Measurements from ENCODE around the gene ZNF683. TPM values are rescaled to one million over a fixed set of nuclear protein-coding genes. Genes with fewer than 3 reads are reported as not detected.

The ZNF683 gene
- total and polyA plus RNA-seq, 9 of the 15 experiments (the other 6 are each of a cell fraction or from before 2014, with no cell fraction given), result not detected

DNA sequence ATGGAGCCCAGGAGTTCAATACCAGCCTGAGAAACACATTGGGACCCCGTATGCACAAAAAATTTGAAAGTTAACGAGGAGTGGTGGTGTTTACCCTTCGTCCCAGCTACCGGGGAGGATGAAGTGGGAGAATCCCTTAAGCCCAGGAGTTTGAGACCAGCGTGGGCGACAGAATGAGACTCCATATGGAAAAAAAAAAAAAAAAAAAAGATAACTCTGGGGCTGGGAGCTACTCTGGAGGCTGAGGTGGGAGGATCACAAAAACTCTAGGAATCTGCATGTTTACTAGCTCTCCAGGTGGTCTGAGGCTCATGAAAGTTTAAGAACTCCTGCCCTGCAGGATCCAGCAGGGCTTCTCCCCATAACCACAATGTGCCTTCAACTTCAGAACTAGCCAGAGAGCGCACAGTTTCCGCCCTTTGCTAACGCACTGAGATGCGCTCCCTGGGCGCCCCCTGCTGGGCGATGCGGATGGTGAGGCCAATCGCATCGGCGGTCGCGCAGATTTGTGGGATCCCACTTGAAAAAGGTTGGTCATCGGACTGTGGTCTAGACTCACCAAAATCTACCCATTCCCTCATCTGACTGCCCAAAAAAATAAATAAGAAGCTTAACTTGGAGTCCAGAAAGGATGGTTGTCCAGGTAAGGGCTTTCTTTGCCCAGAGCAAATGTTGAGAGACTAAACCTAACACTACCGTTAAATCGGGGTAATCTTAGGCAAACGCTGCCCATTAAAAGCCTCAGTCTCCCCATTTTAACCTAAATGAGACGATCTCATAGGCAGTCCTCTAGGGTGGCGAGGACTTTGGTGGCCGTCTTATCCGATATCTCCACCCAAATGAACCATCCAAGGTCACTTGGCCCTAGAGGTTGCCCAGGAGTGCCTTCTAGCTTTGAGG lies 8.8 kb downstream of the ZNF683 start (continued):
- no peak for TF ChIP-seq TSHZ1 (CRISPR knock-in tag; IDR thresholded peaks at IDR 0.05)
- TF ChIP-seq ZMIZ1 (IDR thresholded peaks at IDR 0.05; ENCODE audit: low read depth in 2 of 2, low read length in 2 of 2), result no peak
- TF ChIP-seq, protein P1, sequence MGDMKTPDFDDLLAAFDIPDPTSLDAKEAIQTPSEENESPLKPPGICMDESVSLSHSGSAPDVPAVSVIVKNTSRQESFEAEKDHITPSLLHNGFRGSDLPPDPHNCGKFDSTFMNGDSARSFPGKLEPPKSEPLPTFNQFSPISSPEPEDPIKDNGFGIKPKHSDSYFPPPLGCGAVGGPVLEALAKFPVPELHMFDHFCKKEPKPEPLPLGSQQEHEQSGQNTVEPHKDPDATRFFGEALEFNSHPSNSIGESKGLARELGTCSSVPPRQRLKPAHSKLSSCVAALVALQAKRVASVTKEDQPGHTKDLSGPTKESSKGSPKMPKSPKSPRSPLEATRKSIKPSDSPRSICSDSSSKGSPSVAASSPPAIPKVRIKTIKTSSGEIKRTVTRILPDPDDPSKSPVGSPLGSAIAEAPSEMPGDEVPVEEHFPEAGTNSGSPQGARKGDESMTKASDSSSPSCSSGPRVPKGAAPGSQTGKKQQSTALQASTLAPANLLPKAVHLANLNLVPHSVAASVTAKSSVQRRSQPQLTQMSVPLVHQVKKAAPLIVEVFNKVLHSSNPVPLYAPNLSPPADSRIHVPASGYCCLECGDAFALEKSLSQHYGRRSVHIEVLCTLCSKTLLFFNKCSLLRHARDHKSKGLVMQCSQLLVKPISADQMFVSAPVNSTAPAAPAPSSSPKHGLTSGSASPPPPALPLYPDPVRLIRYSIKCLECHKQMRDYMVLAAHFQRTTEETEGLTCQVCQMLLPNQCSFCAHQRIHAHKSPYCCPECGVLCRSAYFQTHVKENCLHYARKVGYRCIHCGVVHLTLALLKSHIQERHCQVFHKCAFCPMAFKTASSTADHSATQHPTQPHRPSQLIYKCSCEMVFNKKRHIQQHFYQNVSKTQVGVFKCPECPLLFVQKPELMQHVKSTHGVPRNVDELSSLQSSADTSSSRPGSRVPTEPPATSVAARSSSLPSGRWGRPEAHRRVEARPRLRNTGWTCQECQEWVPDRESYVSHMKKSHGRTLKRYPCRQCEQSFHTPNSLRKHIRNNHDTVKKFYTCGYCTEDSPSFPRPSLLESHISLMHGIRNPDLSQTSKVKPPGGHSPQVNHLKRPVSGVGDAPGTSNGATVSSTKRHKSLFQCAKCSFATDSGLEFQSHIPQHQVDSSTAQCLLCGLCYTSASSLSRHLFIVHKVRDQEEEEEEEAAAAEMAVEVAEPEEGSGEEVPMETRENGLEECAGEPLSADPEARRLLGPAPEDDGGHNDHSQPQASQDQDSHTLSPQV (IDR thresholded peaks at IDR 0.05), result peak; percentile 73
- TF ChIP-seq POU5F1 (IDR thresholded peaks at IDR 0.05; ENCODE audit: borderline replicate concordance, low read depth, low read length, partially characterized antibody), result no peak
- TF ChIP-seq ZC3H11A (IDR thresholded peaks at IDR 0.05; ENCODE audit: low read depth, low read length), result no peak
- TF ChIP-seq UBTF (IDR thresholded peaks at IDR 0.05; ENCODE audit: borderline replicate concordance in 1 of 2, low read depth in 2 of 2, low read length in 2 of 2), result 0 out of 4 replicates have a peak, but pooled peaks of 1 of the 2 experiments have one; percentile 48
- no peak for TF ChIP-seq CBX3 (IDR thresholded peaks at IDR 0.05; ENCODE audit: borderline replicate concordance in 1 of 2, low read length in 2 of 2)
- TF ChIP-seq CREB3L1 (IDR thresholded peaks at IDR 0.05; ENCODE audit: borderline replicate concordance, low read depth), result no peak
